Germinal center (tissue), 1 donor: Measurements from ENCODE around the gene PIP4P1.
"Not testable (repeated sequence)": the region's sequence is repeated elsewhere in the genome, so short reads cannot be mapped to it uniquely, and the experiment has no call there.

Experiments used
- DNase-seq: peaks from one replicate; pipeline ENCODE4 v3.0.0; 2012; ENCODE audit warnings: mixed read lengths, low spot score

PIP4P1 gene

GRCh38 chr14:20476776-20477175 is 15.5 kb upstream of the PIP4P1 start:
- DNase-seq: no peak

GRCh38 chr14:20472536-20473169 is 11.4 kb upstream of the PIP4P1 start:
- DNase-seq: no peak

GRCh38 chr14:20470603-20470901 is 9.3 kb upstream of the PIP4P1 start:
- no peak for DNase-seq

GRCh38 chr14:20469890-20470602 is 8.8 kb upstream of the PIP4P1 start:
- DNase-seq: peak; percentile 47

GRCh38 chr14:20469242-20469889 is 8.1 kb upstream of the PIP4P1 start, which contains the start of gene PNP:
Gene PNP (plus strand): TSS chr14:20469406. CDS start chr14:20469525, 119 bp downstream.
- peak; percentile 95 for DNase-seq

GRCh38 chr14:20468764-20469241 is 7.6 kb upstream of the PIP4P1 start:
- DNase-seq: no peak

- DNase-seq: peak; percentile 73
These were observed 593 bp downstream of the PIP4P1 start for GRCh38 chr14:20460458-20461224.

GRCh38 chr14:20458031-20458789 is 3.0 kb downstream of the PIP4P1 start:
- no peak for DNase-seq

- no peak for DNase-seq
These were observed 4.3 kb downstream of the PIP4P1 start for GRCh38 chr14:20456971-20457370.

- peak; percentile 51 for DNase-seq
These were observed 5.6 kb downstream of the PIP4P1 start for GRCh38 chr14:20455355-20456300.

GRCh38 chr14:20454516-20455354 is 6.5 kb downstream of the PIP4P1 start, which contains the start of the genes APEX1 and OSGEP:
Gene APEX1 (plus strand): TSS chr14:20455226. CDS start chr14:20455646, 420 bp downstream.
Gene OSGEP (minus strand): TSS chr14:20454812. CDS start chr14:20454683, 129 bp downstream.
- peak; percentile 97 for DNase-seq

GRCh38 chr14:20452831-20453230 is 8.4 kb downstream of the PIP4P1 start:
- not testable (repeated sequence) for DNase-seq

GRCh38 chr14:20446889-20447288 is 14.3 kb downstream of the PIP4P1 start:
- no peak for DNase-seq

GRCh38 chr14:20443650-20444049 is 17.6 kb downstream of the PIP4P1 start:
- not testable (repeated sequence) for DNase-seq

- DNase-seq: no peak
These were observed 19.8 kb downstream of the PIP4P1 start for GRCh38 chr14:20441461-20441860.

GRCh38 chr14:20440882-20441281 is 20.4 kb downstream of the PIP4P1 start:
- peak; percentile 40 for DNase-seq

GRCh38 chr14:20440465-20440864 is 20.8 kb downstream of the PIP4P1 start:
- DNase-seq: no peak

- no peak for DNase-seq
These were observed 22.6 kb downstream of the PIP4P1 start for GRCh38 chr14:20438664-20439063.

GRCh38 chr14:20436363-20436755 is 24.9 kb downstream of the PIP4P1 start:
- no peak for DNase-seq
